ENCODE results near the gene GPRC6A.
A peak's percentile ranks its signal among the peaks of the same experiment; 100 is the strongest.

GPRC6A gene

GRCh38 chr6:116779573-116780164 is 49.2 kb downstream of the GPRC6A start:
- DNase-seq: peak in 1 of 56 donors; percentile 12

DNA sequence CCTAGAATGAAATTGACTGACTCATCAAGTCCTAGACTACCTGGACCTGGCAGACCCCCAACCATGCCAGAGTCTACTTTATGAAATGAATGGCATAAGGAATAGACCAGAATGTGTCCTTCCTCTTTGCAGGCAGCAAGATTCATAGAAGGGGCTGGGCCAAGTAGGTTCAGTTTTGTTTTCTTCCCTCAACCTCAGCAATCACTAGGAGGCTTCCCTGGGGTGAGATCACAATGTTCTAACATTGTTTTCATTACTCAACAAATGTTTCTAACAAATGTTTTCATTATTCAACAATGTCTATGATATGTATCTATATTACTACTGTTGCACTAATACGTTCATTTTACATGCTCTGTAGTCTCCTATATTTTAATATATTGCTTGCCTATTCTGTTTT is 55.0 kb downstream of the GPRC6A start:
- DNase-seq: no peak

- DNase-seq: no peak
Observed at GRCh38 chr6:116772450-116772849, 56.4 kb downstream of the GPRC6A start.

DNA sequence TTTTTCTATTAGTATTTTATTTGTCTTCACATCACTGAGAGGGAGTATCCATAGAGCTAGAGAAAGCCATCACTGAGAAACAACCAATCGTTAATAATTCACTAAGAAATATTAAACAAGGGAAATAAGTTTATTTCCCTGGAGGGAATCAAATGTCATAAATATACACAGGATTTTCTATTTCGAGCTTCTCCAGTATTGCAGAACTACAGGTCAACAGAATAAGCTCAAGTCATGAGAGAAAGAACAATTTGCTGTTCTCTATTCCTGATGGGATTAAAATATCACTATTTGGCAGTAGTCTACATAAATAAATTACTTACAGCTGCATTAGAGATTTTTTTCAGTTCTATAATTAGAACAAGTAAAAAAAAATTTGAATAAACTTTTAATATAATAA is 61.2 kb downstream of the GPRC6A start:
- no peak for DNase-seq

GRCh38 chr6:116766506-116767176 is 62.2 kb downstream of the GPRC6A start:
- no peak for DNase-seq

- peak in 3 of 56 donors; percentile 3 to 16 (median 8) for DNase-seq
Observed at GRCh38 chr6:116764961-116765841, 63.7 kb downstream of the GPRC6A start, which contains the start of gene FAM162B. FAM162B (minus strand) TSS chr6:116765719; CDS start chr6:116765576, 143 bp downstream.

DNA sequence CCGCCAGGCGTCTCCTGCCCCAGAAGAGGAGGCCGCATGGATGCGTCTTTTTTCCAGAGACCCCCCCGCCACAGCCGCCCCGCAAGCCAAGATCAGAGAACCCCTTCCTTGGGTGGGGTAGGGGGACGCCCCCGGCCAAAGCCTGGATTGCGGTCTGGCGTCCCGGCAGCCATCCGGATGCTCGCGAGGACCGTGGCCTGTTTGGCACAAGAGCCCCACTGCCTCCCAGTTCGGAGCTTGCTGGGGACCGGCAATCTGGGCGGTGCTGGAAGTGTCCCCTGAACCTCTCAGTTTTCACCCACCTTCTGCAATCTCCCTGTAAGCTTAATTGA is 64.3 kb downstream of the GPRC6A start:
- DNase-seq: peak in 1 of 56 donors; percentile 31

DNA sequence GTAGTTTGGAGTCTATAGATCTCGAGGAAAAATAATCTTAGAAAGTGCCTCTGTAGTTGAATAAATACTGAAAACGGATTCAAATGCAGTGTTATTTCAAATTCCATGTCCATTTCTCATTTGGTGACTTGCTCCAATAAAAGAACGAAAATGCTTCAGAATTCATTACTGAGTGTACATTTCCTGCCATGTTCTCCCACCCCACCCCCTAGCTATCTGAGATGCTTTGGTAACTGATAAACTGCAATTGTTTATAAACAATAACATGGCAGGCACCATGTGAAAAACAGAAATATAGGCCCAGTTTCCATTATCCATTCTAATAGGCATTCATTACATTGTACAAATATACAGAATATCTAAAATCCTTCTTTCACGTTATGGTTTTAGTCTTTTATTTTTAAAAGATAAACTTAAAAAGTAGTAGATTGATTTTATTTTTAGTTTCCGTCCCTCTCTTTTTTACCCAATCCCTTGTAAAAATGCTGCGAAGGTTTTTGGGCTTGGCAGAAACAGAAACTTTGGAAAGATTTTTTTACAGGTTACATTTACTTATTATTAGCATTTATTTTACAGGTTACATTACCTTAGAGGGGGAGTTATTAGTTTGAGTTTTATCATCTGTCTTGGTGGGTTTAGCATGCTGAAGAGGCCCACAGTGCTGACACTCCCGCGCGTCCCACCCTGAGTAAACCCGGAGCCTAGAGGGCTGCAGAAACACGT is 64.8 kb downstream of the GPRC6A start:
- DNase-seq: no peak

- DNase-seq: no peak
Observed at GRCh38 chr6:116763048-116763447, 65.8 kb downstream of the GPRC6A start.

- DNase-seq: no peak
Observed at GRCh38 chr6:116762235-116762634, 66.6 kb downstream of the GPRC6A start.

- DNase-seq: no peak
Observed at GRCh38 chr6:116761779-116762178, 67.1 kb downstream of the GPRC6A start.

DNA sequence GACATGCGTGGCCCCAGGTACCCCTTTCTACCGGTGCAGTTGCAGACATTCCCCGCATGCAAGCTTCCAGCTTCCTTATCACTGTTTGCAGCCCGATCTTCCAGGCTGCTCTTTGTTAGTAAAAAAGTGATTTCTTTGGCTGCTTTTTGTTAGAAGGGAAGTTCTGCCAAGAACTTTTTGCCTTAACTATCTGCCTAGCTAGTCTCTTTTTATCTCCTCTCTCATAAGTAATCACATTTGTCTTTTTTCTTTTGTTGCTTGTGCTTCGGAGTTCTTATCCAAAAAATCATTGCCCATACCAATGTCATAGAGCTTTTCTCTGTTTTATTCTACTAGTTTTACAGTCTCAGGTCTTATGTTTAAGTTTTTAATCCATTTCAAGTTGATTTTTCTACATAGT is 83.7 kb downstream of the GPRC6A start:
- DNase-seq: no peak

All from amygdala (tissue), 56 donors.